WI38 (cell line): ENCODE measurements around the gene EPB41.
A peak's percentile ranks its signal among the peaks of the same experiment; 100 is the strongest.

Source experiments
- H3K4me3 ChIP-seq: 2 replicates; pipeline ENCODE4 v1.5.1; 2011; ENCODE audit warnings: low read depth, mild to moderate bottlenecking, control low read depth, low read length
- CTCF ChIP-seq: IDR thresholded peaks from 2 replicates; pipeline ENCODE4 v1.5.1; 2012; ENCODE audit warnings: low read depth, mild to moderate bottlenecking, control low read depth, low read length

EPB41 gene

GRCh38 chr1:28886731-28887418 is 27.5 kb upstream of the EPB41 start:
- TF ChIP-seq CTCF = no peak
- H3K4me3 ChIP-seq = 0 out of 2 replicates have a peak overlapping the region, but pooled peaks have one; percentile 2

GRCh38 chr1:28887419-28887834 is 26.9 kb upstream of the EPB41 start:
- H3K4me3 ChIP-seq = 0 out of 2 replicates have a peak overlapping the region, but pooled peaks have one; percentile 2
- no peak for TF ChIP-seq CTCF

- no peak overlapping the region for H3K4me3 ChIP-seq
- no peak for TF ChIP-seq CTCF
Measured at GRCh38 chr1:28887835-28888682, 26.3 kb upstream of the EPB41 start.

GRCh38 chr1:28888915-28889314 is 25.5 kb upstream of the EPB41 start:
- no peak overlapping the region for H3K4me3 ChIP-seq
- no peak for TF ChIP-seq CTCF

- no peak overlapping the region for H3K4me3 ChIP-seq
- TF ChIP-seq CTCF = no peak
Measured at GRCh38 chr1:28889357-28889756, 25.0 kb upstream of the EPB41 start.

- TF ChIP-seq CTCF = no peak
- H3K4me3 ChIP-seq = no peak overlapping the region
Measured at GRCh38 chr1:28890435-28890834, 23.9 kb upstream of the EPB41 start.

- no peak for TF ChIP-seq CTCF
- H3K4me3 ChIP-seq = no peak overlapping the region
Measured at GRCh38 chr1:28890836-28891235, 23.5 kb upstream of the EPB41 start.
